Hypothalamus (tissue), 51 donors: Measurements from ENCODE around the gene TNFSF10.
A peak's percentile ranks its signal among the peaks of the same experiment; 100 is the strongest.
"Not testable (repeated sequence)": the region's sequence is repeated elsewhere in the genome, so short reads cannot be mapped to it uniquely, and the experiment has no call there.

Experiments
- DNase-seq, 51 donors: peaks; one replicate each; lab custom pipeline; 2025; lab: John Stamatoyannopoulos, UW

The TNFSF10 gene

DNA sequence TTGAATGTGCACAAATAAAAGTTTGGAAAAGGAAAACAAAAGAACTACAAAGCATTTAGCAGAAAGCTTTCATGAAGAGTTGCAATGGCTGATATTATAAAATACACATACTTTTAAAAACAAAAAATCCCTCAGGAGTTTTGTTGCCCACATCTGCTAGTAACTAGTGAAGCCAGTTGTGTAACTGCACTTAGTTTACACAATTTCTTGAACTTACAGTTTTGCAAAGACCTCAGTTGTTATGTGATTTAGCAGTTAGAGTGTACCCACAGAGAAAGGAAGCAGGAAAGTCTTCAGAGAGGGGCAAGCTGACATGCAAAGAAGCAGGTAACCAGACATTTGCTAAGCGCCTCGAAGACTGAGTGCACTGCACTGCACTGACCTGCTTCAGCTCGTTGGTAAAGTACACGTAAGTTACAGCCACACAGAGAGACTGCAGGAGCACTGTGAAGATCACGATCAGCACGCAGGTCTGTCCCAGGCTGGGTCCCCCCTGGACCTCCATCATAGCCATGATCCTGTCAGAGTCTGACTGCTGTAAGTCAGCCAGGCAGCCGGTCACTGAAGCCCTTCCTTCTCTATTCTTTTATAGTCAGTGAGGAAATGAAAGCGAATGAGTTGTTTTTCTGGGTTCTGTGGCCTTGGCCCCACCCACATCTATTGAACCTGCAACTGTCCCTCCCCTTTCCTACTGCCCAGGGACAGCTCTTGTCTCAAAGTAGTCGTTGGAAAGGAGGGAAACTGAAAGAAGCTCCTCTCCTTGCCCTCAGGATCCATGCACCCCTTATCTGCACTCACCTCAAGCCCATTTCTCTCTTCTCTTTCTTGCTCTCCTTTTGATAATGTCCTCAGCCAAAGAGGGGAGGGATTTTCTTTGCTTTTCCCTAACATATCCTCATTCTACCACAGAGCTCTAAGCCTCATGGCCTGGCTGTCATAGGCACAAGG is at the start of gene TNFSF10:
TNFSF10 (minus strand) TSS at position 560 of the 948 bp plus-strand sequence; CDS start at position 514, 46 bp downstream.
- DNase-seq: peak in 17 of 51 donors; percentile 1 to 25 (median 12)

DNA sequence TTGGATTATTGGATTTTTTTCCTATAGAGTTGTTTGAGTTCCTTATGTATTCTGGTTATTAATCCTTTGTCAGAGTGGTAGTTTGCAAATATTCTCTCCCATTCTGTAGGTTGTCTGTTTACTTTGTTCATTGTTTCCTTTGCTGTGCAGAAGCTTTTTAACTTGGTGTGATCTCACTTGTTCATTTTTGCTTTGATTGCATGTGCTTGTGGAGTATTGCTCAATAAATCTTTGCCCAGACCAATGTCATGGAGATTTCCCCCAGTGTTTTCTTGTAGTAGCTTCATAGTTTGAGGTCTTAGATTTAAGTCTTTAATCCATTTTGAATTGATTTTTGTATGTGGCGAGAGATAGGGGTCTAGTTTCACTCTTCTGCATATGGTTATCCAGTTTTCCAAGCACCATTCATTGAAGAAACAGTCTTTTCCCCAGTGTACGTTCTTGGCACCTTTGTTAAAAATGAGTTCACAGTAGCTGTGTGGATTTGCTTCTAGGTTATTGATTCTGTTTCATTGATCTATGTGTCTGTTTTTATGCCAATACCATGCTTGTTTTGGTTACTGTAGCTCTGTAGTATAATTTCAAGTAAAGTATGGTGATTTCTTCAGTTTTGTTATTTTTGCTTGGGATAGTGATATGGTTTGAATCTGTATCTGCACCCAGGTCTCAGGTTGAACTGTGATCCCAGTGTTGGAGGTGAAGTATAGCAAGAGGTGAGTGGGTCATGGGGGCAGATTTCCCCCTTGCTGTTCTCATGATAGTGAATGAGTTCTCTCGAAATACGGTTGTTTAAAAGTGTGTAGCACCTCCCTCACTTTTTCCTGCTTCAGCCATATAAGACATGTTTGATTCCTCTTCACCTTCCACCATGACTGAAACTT is 46.1 kb upstream of the TNFSF10 start:
- no peak for DNase-seq

DNA sequence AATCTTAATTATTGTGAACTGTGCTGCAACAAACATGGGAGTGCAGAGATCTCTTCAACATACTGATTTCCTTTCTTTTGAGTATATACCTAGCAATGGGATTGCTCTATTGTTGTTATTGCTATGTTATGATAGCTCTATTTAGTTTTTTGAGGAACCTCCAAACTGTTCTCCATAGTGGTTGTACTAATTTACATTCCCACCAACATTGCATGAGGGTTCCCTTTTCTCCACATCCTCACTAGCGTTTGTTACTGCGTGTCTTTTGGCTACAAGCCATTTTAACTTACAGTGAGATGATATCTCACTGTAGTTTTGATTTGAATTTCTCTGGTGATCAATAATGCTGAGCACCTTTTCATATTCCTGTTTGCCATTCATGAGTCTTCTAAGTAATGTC is 45.5 kb upstream of the TNFSF10 start:
- DNase-seq: peak in 1 of 51 donors; percentile 2

DNA sequence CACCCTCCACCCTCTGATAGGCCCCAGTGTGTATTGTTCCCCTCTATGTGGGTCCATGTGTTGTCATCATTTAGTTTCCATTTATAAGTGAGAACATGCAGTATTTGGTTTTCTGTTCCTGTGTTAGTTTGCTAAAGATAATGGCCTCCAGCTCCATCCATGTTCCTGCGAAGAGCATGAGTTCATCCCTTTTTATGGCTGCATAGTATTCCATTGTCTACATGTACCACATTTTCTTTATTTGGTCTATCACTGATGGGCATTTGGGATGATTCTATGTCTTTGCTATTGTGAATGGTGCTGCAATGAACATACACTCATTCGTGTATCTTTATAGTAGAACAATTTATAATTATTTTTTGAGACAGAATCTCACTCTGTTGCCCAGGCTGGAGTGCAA is 43.6 kb upstream of the TNFSF10 start:
- DNase-seq: not testable (repeated sequence)

DNA sequence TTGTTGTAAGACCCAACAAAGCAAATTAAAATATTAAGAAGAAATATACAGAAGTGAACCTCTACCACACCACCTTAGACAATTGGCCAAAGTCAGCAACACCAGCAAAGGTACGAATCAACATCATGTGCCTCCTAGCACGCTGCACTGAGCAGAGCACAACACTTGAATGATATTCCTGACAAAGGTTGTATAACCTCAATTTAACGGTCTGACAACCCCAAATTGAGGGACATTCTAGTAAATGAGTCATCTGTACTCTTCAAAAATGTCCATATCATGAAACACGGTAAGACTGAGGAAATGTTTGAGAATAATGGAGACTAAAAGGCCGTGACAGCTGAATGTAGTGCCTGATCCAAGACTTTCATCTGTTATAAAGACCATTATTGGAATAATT is 41.3 kb upstream of the TNFSF10 start:
- no peak for DNase-seq

DNA sequence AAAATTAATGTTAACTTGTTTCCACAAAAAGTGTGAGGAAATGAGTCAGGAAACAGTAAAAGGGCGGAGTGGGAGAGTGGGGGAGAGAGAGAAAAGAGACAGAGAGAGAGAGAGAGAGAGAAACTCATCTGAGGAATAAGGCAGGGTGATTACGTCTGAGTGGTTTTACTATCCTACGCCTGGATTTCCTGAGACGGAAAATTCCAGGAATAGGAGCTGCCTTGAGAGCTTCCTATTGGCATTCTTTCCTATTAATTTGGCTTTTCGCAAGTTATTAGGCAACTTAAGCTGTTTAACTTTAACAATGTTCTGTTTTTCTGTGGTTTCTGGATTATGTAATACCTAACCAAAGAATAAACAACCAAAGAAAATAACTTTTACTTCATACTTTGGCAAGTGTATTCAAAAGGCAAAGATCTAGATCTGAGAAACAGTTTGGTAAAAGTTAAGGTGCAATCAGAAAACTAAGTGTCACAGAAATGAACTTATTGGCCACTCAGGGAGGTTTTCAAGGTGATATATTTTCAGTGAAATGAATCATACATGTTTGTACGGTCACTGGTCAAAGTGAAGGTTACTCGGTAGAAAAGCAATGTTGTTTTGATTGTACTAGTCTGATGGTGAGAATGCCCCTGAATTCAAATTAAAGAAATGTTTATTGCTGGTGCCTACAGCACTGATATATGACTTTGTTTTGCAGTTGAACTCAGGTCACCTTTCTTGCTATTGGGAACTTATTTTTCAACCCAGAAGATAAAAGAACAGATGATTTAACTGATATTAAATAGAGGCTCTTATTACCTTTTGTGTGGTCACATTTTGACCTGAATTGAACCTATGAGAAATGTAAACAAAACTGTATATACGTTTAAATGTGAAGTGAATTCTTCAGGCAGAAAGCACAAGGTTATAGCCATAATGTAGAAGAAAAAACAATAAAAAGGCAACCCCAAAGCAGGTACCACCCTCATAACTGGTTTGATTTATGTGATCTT is 39.9 kb upstream of the TNFSF10 start:
- DNase-seq: no peak

DNA sequence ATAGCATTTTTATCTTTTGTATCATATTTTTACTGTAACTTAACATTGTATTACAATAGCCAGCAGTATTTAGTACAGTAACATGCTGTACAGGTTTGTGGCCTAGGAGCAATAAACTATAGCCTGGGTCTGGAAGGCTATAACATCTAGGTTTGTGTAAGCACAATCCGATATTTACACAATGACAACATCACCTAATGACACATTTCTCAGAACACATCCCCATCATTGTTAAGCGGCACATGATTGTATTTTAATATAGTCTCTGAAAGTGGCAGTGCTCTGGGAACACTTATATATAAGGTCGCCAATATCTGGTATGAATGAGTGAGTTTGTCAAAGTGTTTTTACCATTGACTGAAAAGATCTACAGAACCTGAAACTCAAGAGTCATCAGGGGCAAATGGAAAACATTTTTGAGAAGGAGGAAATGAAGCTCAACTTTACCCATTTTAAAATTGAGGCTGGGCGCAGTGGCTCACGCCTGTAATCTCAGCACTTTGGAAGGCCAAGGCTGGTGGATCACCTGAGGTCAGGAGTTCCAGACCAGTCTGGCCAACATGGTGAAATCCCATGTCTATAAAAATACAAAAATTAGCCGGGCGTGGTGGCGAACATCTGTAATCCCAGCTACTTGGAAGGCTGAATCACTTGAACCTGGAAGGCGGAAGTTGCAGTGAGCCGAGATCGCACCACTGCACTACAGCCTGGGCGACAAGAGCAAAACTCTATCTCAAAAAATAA is 38.8 kb upstream of the TNFSF10 start:
- no peak for DNase-seq

DNA sequence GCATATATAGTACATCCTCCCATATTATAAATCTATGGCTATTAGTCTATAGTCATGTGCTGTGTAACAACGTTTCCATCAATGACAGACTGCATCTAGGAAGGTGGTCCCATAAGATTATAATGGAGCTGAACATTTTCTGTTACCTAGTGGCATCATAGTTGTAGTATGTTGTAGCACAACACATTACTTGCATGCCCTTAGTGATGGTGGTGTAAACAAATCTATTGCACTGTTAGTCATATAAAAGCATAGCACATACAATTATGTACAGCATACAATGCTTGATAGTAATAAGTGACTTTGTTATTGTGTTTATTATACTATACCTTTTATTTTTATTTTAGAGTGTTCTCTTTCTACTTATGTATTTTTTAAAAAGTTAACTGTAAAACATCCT is 37.4 kb upstream of the TNFSF10 start:
- DNase-seq: no peak

DNA sequence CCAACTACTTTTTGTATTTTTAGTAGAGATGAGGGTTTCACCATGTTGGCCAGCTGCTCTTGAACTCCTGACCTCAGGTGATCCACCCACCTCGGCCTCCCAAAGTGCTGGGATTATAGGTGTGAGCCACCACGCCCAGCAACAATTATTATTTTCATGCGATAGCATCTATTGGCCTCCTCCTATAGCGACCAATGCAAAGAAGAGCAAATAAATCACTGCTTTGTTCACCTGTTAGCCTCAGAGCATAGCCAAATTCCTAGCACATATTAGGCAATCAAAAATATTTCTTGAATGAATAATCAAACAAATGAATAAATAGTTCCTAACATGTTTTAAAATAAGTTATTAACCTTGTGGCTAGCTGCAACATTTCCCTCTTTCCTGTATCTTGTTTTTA is 36.8 kb upstream of the TNFSF10 start:
- DNase-seq: no peak

DNA sequence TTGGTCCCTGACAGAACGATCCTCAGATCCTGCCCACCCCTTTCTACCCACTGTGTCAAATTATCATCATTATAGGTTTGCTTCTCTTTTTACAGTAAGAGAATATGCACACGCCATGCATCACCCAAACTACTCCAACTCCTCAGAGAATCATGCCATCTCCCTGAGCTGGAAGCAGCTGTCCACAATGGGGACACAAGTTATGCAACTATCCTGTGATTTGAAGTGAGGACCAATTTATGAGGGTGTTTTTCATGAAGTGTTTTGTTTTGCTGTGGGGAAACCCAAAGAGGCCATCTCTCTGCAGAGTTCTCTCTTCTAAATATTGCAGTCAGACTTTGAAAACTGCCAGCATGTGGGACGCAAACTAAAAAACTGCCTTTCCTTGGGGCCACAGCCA is 35.8 kb upstream of the TNFSF10 start:
- no peak for DNase-seq

DNA sequence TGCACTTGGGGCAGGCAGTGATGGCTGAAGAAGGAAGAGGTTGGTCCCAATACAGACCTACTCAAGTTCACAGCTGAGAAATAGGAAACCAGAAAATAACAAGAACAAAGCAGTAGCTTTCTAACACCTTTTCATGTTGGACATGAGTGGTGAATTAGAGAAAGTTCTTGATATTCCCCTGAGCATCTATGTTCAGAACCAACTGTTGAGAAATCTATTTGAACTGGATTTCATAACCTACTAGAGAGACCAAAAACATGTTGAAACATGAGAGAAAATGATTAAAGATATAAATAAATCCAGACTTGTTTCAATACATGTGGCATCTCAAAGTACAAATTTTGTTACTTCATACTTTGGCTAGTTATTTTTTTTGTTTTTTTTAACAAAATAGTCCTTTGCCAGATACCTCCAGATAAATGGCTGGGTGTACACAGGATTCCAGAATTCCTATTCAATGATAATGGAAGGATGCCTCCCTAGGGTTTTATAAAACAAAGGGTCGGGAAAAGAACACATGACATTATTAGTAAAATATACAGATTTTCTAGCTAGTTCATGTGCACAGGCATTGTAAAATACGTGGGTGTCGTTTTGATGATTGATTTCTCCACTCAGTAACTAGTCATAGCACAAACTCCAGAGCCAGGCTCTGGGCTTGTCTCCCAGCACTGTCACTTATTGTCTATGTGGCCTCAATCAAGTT is 34.4 kb upstream of the TNFSF10 start:
- DNase-seq: no peak

DNA sequence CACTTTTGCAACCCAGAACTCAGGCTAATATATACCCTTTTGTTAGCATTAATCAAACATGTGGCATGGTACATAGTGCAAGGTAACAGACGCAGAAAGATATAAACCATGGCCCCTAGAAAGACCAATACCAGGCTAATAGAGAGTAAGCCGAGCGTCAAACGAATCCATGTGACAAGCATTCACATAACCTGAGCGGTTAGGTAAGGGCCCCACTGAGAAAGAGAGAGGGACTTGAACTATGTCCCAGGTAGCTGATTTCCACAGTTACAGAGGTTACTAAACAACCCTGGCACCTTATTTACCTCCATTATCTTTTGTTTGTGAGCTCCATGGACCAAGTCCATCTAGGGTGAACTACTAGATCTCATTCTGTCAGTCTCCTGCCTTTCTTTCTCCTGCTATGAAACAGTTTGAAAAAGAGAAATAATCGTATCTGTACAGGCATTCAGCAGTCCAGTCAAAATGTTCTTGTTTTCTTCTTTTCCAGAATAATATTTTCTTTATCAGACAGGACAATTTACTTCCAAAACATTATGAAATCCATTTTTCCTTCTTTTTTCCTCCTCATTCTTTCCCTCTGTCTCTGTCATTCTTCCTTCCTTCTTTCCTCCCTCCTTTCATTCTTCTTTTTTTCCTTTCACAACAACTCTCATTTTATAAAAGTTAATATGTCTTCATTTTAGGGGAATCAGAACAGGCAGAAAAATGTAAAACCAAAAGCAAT is 30.5 kb upstream of the TNFSF10 start:
- no peak for DNase-seq

DNA sequence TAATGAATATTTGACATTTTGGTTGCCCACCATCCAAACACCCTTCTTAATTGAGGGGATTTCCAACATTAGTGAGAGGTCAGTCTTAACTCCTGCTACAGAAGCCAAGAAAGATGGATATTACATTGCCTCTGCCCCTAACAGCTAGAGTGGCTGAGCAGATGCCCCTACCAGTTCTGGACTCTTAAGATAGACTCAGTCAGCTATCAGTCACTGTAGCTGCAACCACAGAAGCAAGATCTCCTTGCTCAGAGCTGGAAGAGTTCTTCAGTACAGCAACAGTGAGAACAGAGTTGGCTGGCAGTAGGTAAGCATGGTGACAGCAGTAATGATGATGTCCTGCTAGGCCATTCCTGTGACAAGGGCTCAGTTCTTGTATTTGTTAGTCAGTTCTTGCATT is 29.4 kb upstream of the TNFSF10 start:
- DNase-seq: no peak

DNA sequence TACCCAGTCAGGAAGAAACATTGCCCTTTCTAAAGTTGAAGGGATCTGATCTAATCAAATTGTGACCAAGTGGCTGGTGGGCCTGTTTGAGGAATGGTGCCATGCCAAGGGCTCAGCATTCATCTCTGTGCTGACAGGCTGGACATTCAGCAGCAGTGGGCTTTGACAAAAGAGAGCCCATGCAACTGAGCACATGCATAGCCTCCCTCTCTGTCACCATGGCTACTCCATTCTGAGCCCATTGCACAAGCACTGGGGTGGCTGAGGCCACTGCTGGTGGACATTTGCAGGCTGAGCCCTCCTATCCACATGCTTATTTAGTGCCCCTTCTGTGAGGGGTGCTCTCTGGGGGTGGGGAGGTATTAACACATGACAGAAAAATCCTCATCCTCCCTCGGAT is 28.6 kb upstream of the TNFSF10 start:
- no peak for DNase-seq

DNA sequence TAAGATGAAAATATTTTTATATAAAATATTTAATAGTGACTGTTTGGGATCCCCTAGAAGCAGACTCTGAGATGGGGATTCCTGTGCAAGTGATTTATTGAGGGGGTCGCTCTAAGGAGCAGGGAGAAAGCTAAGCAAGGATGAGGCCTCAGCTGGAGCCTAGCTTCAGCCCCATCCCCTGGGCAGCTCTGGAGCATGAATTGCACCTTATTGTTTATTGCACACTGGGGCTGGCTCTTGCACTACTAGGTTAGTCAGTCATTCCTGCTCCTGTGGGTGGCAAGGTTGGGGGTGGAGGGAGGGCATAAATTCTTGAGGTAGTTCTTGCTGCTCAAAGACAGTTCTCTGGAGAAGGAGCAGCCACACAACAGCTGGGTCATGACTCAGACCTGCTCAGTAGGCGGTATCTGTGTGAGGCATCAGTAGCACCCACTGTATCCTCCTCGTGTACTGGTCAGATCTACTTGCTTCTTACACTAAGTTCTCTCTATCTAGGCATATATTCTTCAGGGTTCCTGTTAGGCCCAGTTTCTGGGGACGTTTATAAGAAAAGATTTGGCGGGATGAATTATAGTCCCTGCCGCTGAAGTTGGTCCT is 27.2 kb upstream of the TNFSF10 start:
- peak in 2 of 51 donors; percentile 4 to 36 for DNase-seq

DNA sequence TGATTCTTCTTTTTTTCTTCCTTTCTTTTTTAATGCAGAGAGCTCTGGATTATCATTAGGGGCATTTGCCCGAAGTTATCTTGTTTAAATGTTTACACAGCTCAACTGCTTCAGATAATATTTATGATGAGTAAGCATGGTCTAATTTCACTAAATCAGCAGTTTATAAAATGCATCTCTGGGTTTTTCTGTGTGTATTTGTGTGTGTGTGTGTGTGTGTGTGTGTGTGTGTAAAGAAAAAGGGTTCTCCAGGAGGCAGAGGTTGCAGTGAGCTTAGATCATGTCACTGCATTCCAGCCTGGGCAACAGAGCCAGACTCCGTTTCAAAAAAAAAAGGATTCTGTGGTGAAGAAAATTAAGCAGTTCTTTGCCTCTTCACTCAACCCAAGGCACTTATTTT is 25.9 kb upstream of the TNFSF10 start:
- DNase-seq: no peak

DNA sequence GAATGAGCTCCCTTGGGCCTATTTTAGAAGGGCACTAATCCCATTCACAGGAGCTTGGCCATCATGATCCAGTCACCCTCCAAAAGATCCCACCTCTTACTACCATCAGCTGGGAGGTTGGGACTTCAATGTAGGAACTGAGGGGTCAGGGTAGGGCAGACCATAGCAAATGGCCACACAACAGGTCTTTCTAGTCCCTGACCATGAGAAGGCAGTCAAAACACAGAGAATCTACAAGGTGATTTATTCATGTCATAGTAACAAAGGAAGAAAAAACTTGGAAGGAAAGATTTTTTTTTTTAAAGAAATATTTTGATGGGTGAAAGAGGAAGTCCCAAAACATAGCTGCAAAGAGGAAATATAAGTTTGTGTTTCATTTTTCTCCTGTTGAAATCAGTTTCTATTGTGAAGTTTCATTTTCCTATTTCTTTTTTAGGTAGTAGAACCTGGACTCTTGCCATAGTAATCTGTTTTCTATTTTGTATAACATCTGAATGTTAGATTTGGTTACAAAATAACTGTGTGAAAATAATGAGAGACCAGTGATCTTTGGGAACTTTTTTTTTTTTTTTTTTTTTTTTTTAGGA is 23.5 kb upstream of the TNFSF10 start:
- DNase-seq: no peak
